ENCODE data around the gene LIPC. TPM values are rescaled to one million over a fixed set of nuclear protein-coding genes. Genes with fewer than 3 reads are reported as not detected.
A peak's percentile ranks its signal among the peaks of the same experiment; 100 is the strongest.

LIPC gene
- total RNA-seq, 1 donor from 2014 or later = not detected

DNA sequence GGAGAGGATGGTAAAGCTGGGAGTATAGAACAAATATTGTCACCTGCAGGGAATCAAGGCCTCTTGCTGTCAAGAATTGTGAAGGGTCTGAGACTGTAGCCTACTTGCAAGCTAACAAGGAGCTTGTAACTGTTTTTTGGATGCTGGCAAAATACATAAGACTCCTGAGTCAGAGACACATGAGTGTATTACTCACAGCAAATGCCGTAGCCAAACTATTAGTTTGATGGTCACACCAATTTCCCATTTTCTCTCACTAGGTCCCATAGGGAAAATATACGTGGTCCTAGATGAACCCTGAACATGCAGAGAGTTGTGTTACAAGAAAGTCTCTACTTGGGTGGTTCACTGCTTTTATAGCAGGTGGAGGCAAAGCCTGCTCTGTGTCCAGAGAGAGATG is 44.7 kb upstream of the LIPC start:
- DNase-seq (ENCODE audit: extremely low spot score in 2 of 2) = no peak
- no peak overlapping the region for H3K4me3 ChIP-seq
- no peaks in the 10 kb centered on the region for H3K9me3 ChIP-seq
- H3K36me3 ChIP-seq = no peaks in the 10 kb centered on the region
- TF ChIP-seq POLR2A (IDR thresholded peaks at IDR 0.05) (no peak), POLR2AphosphoS5 (IDR thresholded peaks at IDR 0.05; ENCODE audit: insufficient read depth in 1 of 2, low read depth in 1 of 2) (peak in 1 of 2 donors; percentile 41)
- TF ChIP-seq, protein P1, sequence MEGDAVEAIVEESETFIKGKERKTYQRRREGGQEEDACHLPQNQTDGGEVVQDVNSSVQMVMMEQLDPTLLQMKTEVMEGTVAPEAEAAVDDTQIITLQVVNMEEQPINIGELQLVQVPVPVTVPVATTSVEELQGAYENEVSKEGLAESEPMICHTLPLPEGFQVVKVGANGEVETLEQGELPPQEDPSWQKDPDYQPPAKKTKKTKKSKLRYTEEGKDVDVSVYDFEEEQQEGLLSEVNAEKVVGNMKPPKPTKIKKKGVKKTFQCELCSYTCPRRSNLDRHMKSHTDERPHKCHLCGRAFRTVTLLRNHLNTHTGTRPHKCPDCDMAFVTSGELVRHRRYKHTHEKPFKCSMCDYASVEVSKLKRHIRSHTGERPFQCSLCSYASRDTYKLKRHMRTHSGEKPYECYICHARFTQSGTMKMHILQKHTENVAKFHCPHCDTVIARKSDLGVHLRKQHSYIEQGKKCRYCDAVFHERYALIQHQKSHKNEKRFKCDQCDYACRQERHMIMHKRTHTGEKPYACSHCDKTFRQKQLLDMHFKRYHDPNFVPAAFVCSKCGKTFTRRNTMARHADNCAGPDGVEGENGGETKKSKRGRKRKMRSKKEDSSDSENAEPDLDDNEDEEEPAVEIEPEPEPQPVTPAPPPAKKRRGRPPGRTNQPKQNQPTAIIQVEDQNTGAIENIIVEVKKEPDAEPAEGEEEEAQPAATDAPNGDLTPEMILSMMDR (IDR thresholded peaks at IDR 0.05) = no peak
- intact Hi-C loops (cut with DNase I) = no loop called here
- H3K4me1 ChIP-seq = peaks cover 23% of the 10 kb centered on the region
- H3K27ac ChIP-seq = peak overlapping the region; percentile 72
- H3K27me3 ChIP-seq = no peaks in the 10 kb centered on the region

DNA sequence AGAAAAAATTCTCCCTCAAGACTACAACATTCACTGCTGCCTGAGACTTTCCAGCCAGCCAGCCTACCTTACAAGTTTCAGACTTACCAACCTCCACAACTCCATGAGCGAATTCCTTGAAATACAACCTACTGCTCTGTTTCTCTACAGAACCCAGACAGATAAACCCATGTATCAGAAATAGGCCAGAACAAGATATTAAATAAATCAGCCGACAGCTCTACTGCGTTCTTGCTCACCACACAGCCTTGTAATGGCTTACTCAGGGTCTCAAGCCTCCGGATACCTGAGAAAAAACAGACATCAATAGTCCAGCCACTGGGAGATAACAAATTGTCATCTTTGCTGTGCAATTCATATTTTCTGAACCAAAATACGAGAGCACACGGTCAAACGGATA is 43.6 kb upstream of the LIPC start:
- Histone ChIP-seq H3K27me3 (no peaks in the 10 kb centered on the region), H3K4me1 (peaks cover 34% of the 10 kb centered on the region), H3K36me3 (no peaks in the 10 kb centered on the region), H3K9me3 (no peaks in the 10 kb centered on the region), H3K27ac (peak overlapping the region; percentile 72), H3K4me3 (no peak overlapping the region)
- no peak for TF ChIP-seq POLR2AphosphoS5 (IDR thresholded peaks at IDR 0.05; ENCODE audit: insufficient read depth in 1 of 2, low read depth in 1 of 2)
- TF ChIP-seq, protein P1 (IDR thresholded peaks at IDR 0.05) = no peak
- TF ChIP-seq POLR2A (IDR thresholded peaks at IDR 0.05) = no peak
- intact Hi-C loops (cut with DNase I) = no loop called here
- DNase-seq (ENCODE audit: extremely low spot score in 2 of 2) = no peak

DNA sequence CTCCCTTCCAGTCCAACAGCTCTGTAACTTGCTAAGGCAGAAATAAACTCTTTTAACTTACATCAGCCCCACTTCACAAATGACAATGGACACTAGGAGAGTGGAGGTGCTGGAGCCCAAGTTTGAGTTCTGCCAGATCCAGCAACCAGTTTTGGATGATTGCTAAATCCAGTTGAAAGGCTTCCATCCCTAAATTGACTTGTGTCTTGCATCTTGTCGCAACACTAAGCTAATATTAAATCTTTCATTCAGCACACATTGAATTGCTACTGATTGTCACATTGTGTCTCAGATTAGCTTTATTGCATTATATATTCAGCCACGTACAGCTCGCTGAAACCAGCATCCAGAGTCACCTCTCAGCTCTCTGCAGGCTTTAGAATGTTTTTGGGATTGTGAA is 41.7 kb upstream of the LIPC start:
- intact Hi-C loops (cut with DNase I) = no loop called here
- TF ChIP-seq POLR2AphosphoS5 (IDR thresholded peaks at IDR 0.05; ENCODE audit: insufficient read depth in 1 of 2, low read depth in 1 of 2) = no peak
- TF ChIP-seq, protein P1 (IDR thresholded peaks at IDR 0.05) = no peak
- TF ChIP-seq POLR2A (IDR thresholded peaks at IDR 0.05) = no peak
- H3K9me3 ChIP-seq = no peaks in the 10 kb centered on the region
- peak overlapping the region; percentile 13 for H3K27ac ChIP-seq
- DNase-seq (ENCODE audit: extremely low spot score in 2 of 2) = no peak
- no peaks in the 10 kb centered on the region for H3K27me3 ChIP-seq
- H3K36me3 ChIP-seq = no peaks in the 10 kb centered on the region
- H3K4me1 ChIP-seq = peaks cover 35% of the 10 kb centered on the region
- no peak overlapping the region for H3K4me3 ChIP-seq

DNA sequence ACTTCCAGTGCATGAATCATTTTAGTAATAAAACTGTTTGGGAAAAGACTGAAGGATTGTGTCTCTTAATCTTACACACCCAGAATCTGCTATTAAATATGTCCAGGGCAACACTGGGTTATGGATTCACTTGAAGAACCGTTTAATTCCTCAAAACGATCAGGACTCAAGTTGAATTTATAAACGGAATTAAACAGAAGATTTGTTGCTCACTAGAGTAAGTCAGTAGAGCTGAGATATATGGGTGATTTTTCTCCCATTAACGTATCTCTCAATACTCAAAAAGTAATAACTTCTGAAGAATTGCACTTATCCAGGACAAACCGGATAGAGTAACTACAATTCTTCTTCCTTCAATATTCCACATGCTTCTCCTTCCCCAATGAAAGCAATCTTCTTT is 41.1 kb upstream of the LIPC start:
- Histone ChIP-seq H3K4me3 (no peak overlapping the region), H3K4me1 (peaks cover 35% of the 10 kb centered on the region)
- TF ChIP-seq, protein P1 (IDR thresholded peaks at IDR 0.05) = no peak
- no peak for TF ChIP-seq POLR2A (IDR thresholded peaks at IDR 0.05)
- no peak for TF ChIP-seq POLR2AphosphoS5 (IDR thresholded peaks at IDR 0.05; ENCODE audit: insufficient read depth in 1 of 2, low read depth in 1 of 2)

DNA sequence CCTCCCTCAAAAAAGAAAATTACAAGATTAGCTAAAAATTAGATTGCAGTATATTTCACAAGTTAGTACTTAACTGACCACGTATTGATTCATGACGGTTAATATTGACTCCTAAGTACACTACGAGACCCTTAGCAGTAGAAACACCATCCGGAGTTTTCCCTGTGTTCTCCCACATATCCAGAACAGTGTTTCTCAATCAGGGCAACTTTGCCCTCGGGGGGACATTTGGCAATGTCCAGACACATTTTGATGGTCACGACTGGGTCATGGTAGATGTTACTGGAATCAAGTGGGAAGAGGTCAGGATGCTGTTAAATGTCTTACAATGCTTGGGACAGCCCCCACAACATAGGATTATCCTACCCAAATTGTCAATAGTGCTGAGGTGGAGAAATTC is 40.7 kb upstream of the LIPC start:
- Histone ChIP-seq H3K4me1 (peaks cover 35% of the 10 kb centered on the region), H3K27ac (no peak overlapping the region), H3K27me3 (no peaks in the 10 kb centered on the region), H3K4me3 (no peak overlapping the region), H3K36me3 (no peaks in the 10 kb centered on the region), H3K9me3 (no peaks in the 10 kb centered on the region)
- intact Hi-C loops (cut with DNase I) = no loop called here
- TF ChIP-seq, protein P1 (IDR thresholded peaks at IDR 0.05) = no peak
- TF ChIP-seq POLR2A (IDR thresholded peaks at IDR 0.05) = no peak
- no peak for TF ChIP-seq POLR2AphosphoS5 (IDR thresholded peaks at IDR 0.05; ENCODE audit: insufficient read depth in 1 of 2, low read depth in 1 of 2)
- DNase-seq (ENCODE audit: extremely low spot score in 2 of 2) = no peak

More for the DNA sequence above, 41.1 kb upstream of the LIPC start:
- intact Hi-C loops (cut with DNase I) = no loop called here
- H3K27ac ChIP-seq = no peak overlapping the region
- no peak for DNase-seq (ENCODE audit: extremely low spot score in 2 of 2)
- no peaks in the 10 kb centered on the region for H3K27me3 ChIP-seq
- H3K36me3 ChIP-seq = no peaks in the 10 kb centered on the region
- no peaks in the 10 kb centered on the region for H3K9me3 ChIP-seq
